H1 (cell line): ENCODE measurements around the gene AP1M2. TPM values are rescaled to one million over a fixed set of nuclear protein-coding genes. Genes with fewer than 3 reads are reported as not detected.

ENCODE experiments used
- CTCF ChIA-PET: fragments of 300-600 bp; sonication (Branson Sonifier 250); formaldehyde crosslinking; loops from one replicate; lab custom pipeline; 2021; ENCODE audit not compliant: partially characterized antibody; lab: Charles Lee
- POLR2A ChIA-PET: fragments of 300-600 bp; sonication (Branson Sonifier 250); formaldehyde crosslinking; loops from one replicate; lab custom pipeline; 2021; ENCODE audit warnings: inconsistent platforms; ENCODE audit not compliant: partially characterized antibody; lab: Charles Lee
- DNase-seq, 2 experiments: peaks; one replicate each; pipeline versions ENCODE4 v3.0.0 to v3.0.0-alpha.2; 2010 to 2022; ENCODE audit warnings: low spot score in 2 of 2, low read depth in 1 of 2, mixed read lengths in 1 of 2
- FAIRE-seq: peaks from 2 replicates; lab custom pipeline; 2011; peaks lifted over from hg19 to GRCh38; lab: Jason Lieb, UNC
- H2AFZ ChIP-seq: 2 replicates; pipeline ENCODE4 v1.8.1; 2012; ENCODE audit warnings: low read length, inconsistent platforms
- H2AK5ac ChIP-seq: 2 replicates; pipeline ENCODE4 v1.6.1; 2013; ENCODE audit warnings: low read depth, low read length
- H2BK120ac ChIP-seq: replicated peaks from 2 replicates; pipeline ENCODE3; 2013; ENCODE audit warnings: low read depth, low read length, inconsistent platforms
- H2BK12ac ChIP-seq: 2 replicates; pipeline ENCODE4 v1.6.1; 2013; ENCODE audit warnings: low read depth, low read length
- H2BK15ac ChIP-seq: 2 replicates; pipeline ENCODE4 v1.6.1; 2013; ENCODE audit warnings: low read length
- H2BK20ac ChIP-seq: 2 replicates; pipeline ENCODE4 v1.6.1; 2013; ENCODE audit warnings: low read length
- H2BK5ac ChIP-seq: 2 replicates; pipeline ENCODE4 v1.6.1; 2013; ENCODE audit warnings: low read depth, low read length
- H3K14ac ChIP-seq: 2 replicates; pipeline ENCODE4 v1.6.1; 2013; ENCODE audit warnings: inconsistent platforms; ENCODE audit not compliant: insufficient read length
- H3K18ac ChIP-seq: 2 replicates; pipeline ENCODE4 v1.6.1; 2013; ENCODE audit warnings: low read length; ENCODE audit errors: extremely low read depth
- H3K23ac ChIP-seq: 2 replicates; pipeline ENCODE4 v1.6.1; 2013; ENCODE audit warnings: inconsistent platforms; ENCODE audit not compliant: insufficient read length
- H3K23me2 ChIP-seq: 2 replicates; pipeline ENCODE4 v1.6.1; 2013; ENCODE audit warnings: low read depth, low read length
- H3K27ac ChIP-seq: 2 replicates; pipeline ENCODE4 v1.6.1; 2011; ENCODE audit warnings: low read depth, low read length, inconsistent platforms
- H3K27me3 ChIP-seq, 4 experiments: replicated peaks in 1 of 4; 1 replicate in 1 of 4; 2 replicates in 3 of 4; pipeline versions ENCODE4 v1.6.1 to v1.8.1; 2011 to 2013; ENCODE audit warnings: low read length in 3 of 4, mild to moderate bottlenecking in 3 of 4, inconsistent platforms in 2 of 4, mixed read lengths in 2 of 4, moderate library complexity in 1 of 4; ENCODE audit not compliant: control insufficient read depth in 3 of 4, insufficient read depth in 3 of 4; ENCODE audit errors: extremely low read depth in 1 of 4
- H3K36me3 ChIP-seq, 4 experiments: 2 replicates each; pipeline versions ENCODE4 v1.6.1 to v1.8.1; 2011 to 2013; ENCODE audit warnings: mild to moderate bottlenecking in 4 of 4, low read length in 3 of 4, moderate library complexity in 2 of 4, control low read depth in 1 of 4, inconsistent platforms in 1 of 4; ENCODE audit not compliant: insufficient read depth in 4 of 4, control insufficient read depth in 2 of 4
- H3K4ac ChIP-seq: replicated peaks from 2 replicates; pipeline ENCODE3; 2013; ENCODE audit warnings: low read length, low read depth, mixed read lengths, inconsistent platforms; ENCODE audit not compliant: insufficient read length
- H3K4me1 ChIP-seq, 4 experiments: replicated peaks in 1 of 4; 1 replicate in 1 of 4; 2 replicates in 3 of 4; pipeline versions ENCODE4 v1.6.1 to v1.8.1; 2011 to 2013; ENCODE audit warnings: low read length in 3 of 4, inconsistent platforms in 2 of 4, mixed read lengths in 1 of 4; ENCODE audit not compliant: insufficient read depth in 4 of 4, control insufficient read depth in 3 of 4
- H3K4me2 ChIP-seq, 2 experiments: 2 replicates each; pipeline versions ENCODE4 v1.6.1 to v1.8.1; 2011 to 2013; ENCODE audit warnings: low read depth in 2 of 2, low read length in 2 of 2, control low read depth in 1 of 2, inconsistent platforms in 1 of 2, mild to moderate bottlenecking in 1 of 2; ENCODE audit not compliant: insufficient read depth in 1 of 2
- H3K4me3 ChIP-seq, 4 experiments: fragments of 200-600, 300-600 bp in 1 of 4; sonication (generic), shearing (Covaris generic), sonication (Bioruptor Twin) in 1 of 4; 2 replicates each; pipeline versions ENCODE4 v1.5.1 to v1.8.1; 2011 to 2016; ENCODE audit warnings: low read length in 4 of 4, low read depth in 3 of 4, control low read depth in 2 of 4, inconsistent platforms in 2 of 4, mild to moderate bottlenecking in 2 of 4, mixed read lengths in 1 of 4, moderate library complexity in 1 of 4; ENCODE audit not compliant: insufficient read depth in 2 of 4; ENCODE audit errors: extremely low read depth in 1 of 4
- H3K56ac ChIP-seq: replicated peaks from 2 replicates; pipeline ENCODE3; 2013; ENCODE audit warnings: low read depth, mild to moderate bottlenecking, mixed read lengths, low read length, inconsistent platforms; ENCODE audit not compliant: insufficient read length
- H3K79me1 ChIP-seq: 2 replicates; pipeline ENCODE4 v1.6.1; 2013; ENCODE audit warnings: low read depth, low read length, control low read depth
- H3K79me2 ChIP-seq, 2 experiments: 2 replicates each; pipeline versions ENCODE4 v1.6.1 to v1.8.1; 2012 to 2013; ENCODE audit warnings: low read length in 2 of 2, mild to moderate bottlenecking in 2 of 2, inconsistent platforms in 1 of 2; ENCODE audit not compliant: insufficient read depth in 2 of 2, control insufficient read depth in 1 of 2
- H3K9ac ChIP-seq, 4 experiments: replicated peaks in 1 of 4; 1 replicate in 1 of 4; 2 replicates in 3 of 4; pipeline versions ENCODE4 v1.6.1 to v1.8.1; 2011 to 2013; ENCODE audit warnings: low read depth in 3 of 4, low read length in 3 of 4, control low read depth in 2 of 4, mild to moderate bottlenecking in 2 of 4, moderate library complexity in 2 of 4, inconsistent platforms in 1 of 4; ENCODE audit errors: extremely low read depth in 1 of 4
- H3K9me3 ChIP-seq, 2 experiments: 2 replicates each; pipeline versions ENCODE4 v1.6.1 to v1.8.1; 2012 to 2013; ENCODE audit warnings: mild to moderate bottlenecking in 2 of 2, moderate library complexity in 2 of 2, control low read depth in 1 of 2, inconsistent platforms in 1 of 2, low read depth in 1 of 2, low read length in 1 of 2, mixed read lengths in 1 of 2; ENCODE audit not compliant: insufficient read depth in 2 of 2
- H4K20me1 ChIP-seq, 2 experiments: replicated peaks in 1 of 2; 2 replicates each; pipeline versions ENCODE3 to v1.8.1; 2011 to 2013; ENCODE audit warnings: inconsistent platforms in 2 of 2, low read length in 2 of 2, mild to moderate bottlenecking in 1 of 2; ENCODE audit not compliant: insufficient read depth in 2 of 2, control insufficient read depth in 1 of 2
- H4K5ac ChIP-seq: 2 replicates; pipeline ENCODE4 v1.6.1; 2013; ENCODE audit warnings: low read length, low read depth, mixed read lengths, inconsistent platforms; ENCODE audit not compliant: insufficient read length
- H4K8ac ChIP-seq: 2 replicates; pipeline ENCODE4 v1.8.0; 2013; ENCODE audit warnings: mild to moderate bottlenecking, moderate library complexity, low read length, inconsistent platforms; ENCODE audit not compliant: insufficient read depth; ENCODE audit errors: extremely low read depth
- H4K91ac ChIP-seq: replicated peaks from 2 replicates; pipeline ENCODE3; 2013; ENCODE audit warnings: low read length, mixed read lengths, inconsistent platforms; ENCODE audit not compliant: insufficient read length
- BACH1 ChIP-seq: IDR thresholded peaks from 2 replicates; pipeline ENCODE4 v1.6.1; 2012; ENCODE audit warnings: low read length, improper control_type of control experiment
- BRCA1 ChIP-seq: IDR thresholded peaks from 2 replicates; pipeline ENCODE4 v1.6.1; 2012; ENCODE audit warnings: low read depth, low read length, improper control_type of control experiment
- FOSL1 ChIP-seq: IDR thresholded peaks from 2 replicates; pipeline ENCODE4 v1.6.1; 2011; ENCODE audit warnings: mild to moderate bottlenecking, low read depth, low read length, moderate library complexity; ENCODE audit not compliant: insufficient read depth
- GABPA ChIP-seq: IDR thresholded peaks from 2 replicates; pipeline ENCODE4 v1.6.1; 2011; ENCODE audit warnings: mild to moderate bottlenecking, low read length, moderate library complexity, borderline replicate concordance; ENCODE audit not compliant: insufficient read depth
- HDAC2 ChIP-seq, 2 experiments: fragments of 300-600 bp in 1 of 2; sonication (generic) in 1 of 2; IDR thresholded peaks; 2 replicates each; pipeline ENCODE4 v1.6.1; 2011 to 2012; ENCODE audit warnings: low read depth in 2 of 2, low read length in 2 of 2, mild to moderate bottlenecking in 2 of 2, moderate library complexity in 2 of 2, borderline replicate concordance in 1 of 2, inconsistent platforms in 1 of 2
- MAX ChIP-seq: IDR thresholded peaks from 2 replicates; pipeline ENCODE4 v1.6.1; 2012; ENCODE audit warnings: inconsistent platforms
- RAD21 ChIP-seq, 2 experiments: IDR thresholded peaks in 1 of 2; conservative IDR thresholded peaks in 1 of 2; 2 replicates each; pipeline ENCODE4 v1.6.1; 2011; ENCODE audit warnings: low read depth in 2 of 2, low read length in 2 of 2, improper control_type of control experiment in 1 of 2, inconsistent platforms in 1 of 2, mild to moderate bottlenecking in 1 of 2, moderate library complexity in 1 of 2
- RXRA ChIP-seq: IDR thresholded peaks from 2 replicates; pipeline ENCODE4 v1.6.1; 2011; ENCODE audit warnings: low read depth, mild to moderate bottlenecking, low read length, moderate library complexity; ENCODE audit not compliant: insufficient read depth
- SAP30 ChIP-seq: fragments of 300-600 bp; sonication (generic); IDR thresholded peaks from 2 replicates; pipeline ENCODE4 v1.7.1; 2012; ENCODE audit warnings: low read length, moderate library complexity, mild to moderate bottlenecking, inconsistent platforms; ENCODE audit not compliant: insufficient read depth, insufficient replicate concordance
- SIRT6 ChIP-seq: IDR thresholded peaks from one replicate; pipeline ENCODE4 v1.7.1; 2012; ENCODE audit warnings: low read length, inconsistent platforms
- SRF ChIP-seq: IDR thresholded peaks from 2 replicates; pipeline ENCODE4 v1.6.1; 2011; ENCODE audit warnings: mild to moderate bottlenecking, low read depth, low read length, moderate library complexity
- TAF7 ChIP-seq: optimal IDR thresholded peaks from 2 replicates; pipeline ENCODE3; 2011; ENCODE audit warnings: low read depth, mild to moderate bottlenecking, inconsistent platforms, low read length, moderate library complexity, borderline replicate concordance
- WGBS, 2 experiments: shearing (Covaris generic) in 1 of 2; methylation state at CpG; one replicate each; pipeline versions ENCODE4 v1.1.6 to v1.1.7; 2013 to 2015; ENCODE audit warnings: low lambda C conversion rate in 2 of 2, mixed read lengths in 2 of 2, inconsistent platforms in 1 of 2, low coverage in 1 of 2, missing lambda C conversion rate in 1 of 2; ENCODE audit not compliant: insufficient replicate concordance in 2 of 2, insufficient coverage in 1 of 2, insufficient read length in 1 of 2; ENCODE audit errors: extremely low coverage in 1 of 2, missing lambda C conversion rate in 1 of 2; 5-methylcytosine and 5-hydroxymethylcytosine counted together
- polyA plus RNA-seq, 7 experiments: library from polyadenylated mRNA; depleted of rRNA in 3 of 7; stranded (reverse) in 5 of 7; unstranded in 2 of 7; fragments of >200 nt in 5 of 7; fragments of 200-250 nt in 2 of 7; gene quantifications; 1 replicate in 5 of 7; 2 replicates in 1 of 7; 4 replicates in 1 of 7; pipeline versions ENCODE4 v1.2.1 to v1.2.3, GENCODE V29; 2011 to 2013; ENCODE audit warnings: missing spikeins in 2 of 7, mixed read lengths in 2 of 7
- total RNA-seq: library from RNA; stranded (reverse); fragmentation: NEBNext Ultra II Directional; extraction: Animal tissue kit (Norgen Biotek cat#: 25700); gene quantifications from 2 replicates; pipeline ENCODE4 v1.2.1, GENCODE V29; 2021

AP1M2 gene
- total and polyA plus RNA-seq, 2 of the 8 experiments (the other 6 are each of a cell fraction or from before 2014, with no cell fraction given): 140 to 161 TPM

- Histone ChIP-seq H3K4me1 (peaks cover 0 to 19% (median 9%) of the 10 kb centered on the region in 4 experiments; a peak in 6 of 7 replicates), H4K8ac (no peak overlapping the region), H2BK20ac (no peak overlapping the region), H3K4ac (no peak overlapping the region), H3K4me2 (peak overlapping the region; percentile 81 to 82), H3K79me1 (peaks cover 4% of the 10 kb centered on the region; the same call in 1 of the 2 replicates), H2AFZ (no peak overlapping the region), H3K9me3 (no peaks in the 10 kb centered on the region), H3K36me3 (peaks cover 0 to 8% (median 1%) of the 10 kb centered on the region in 4 experiments; a peak in 3 of 8 replicates), H3K79me2 (peaks cover 0 to 10% of the 10 kb centered on the region in 2 experiments; a peak in 2 of 4 replicates), H3K27me3 (peaks cover 0 to 10% (median 7%) of the 10 kb centered on the region in 4 experiments; a peak in 4 of 7 replicates), H2BK15ac (no peak overlapping the region), H3K23ac (no peak overlapping the region), H4K91ac (no peak overlapping the region), H4K20me1 (peaks cover 0 to 4% of the 10 kb centered on the region in 2 experiments), H2BK5ac (no peak overlapping the region), H2AK5ac (no peak overlapping the region), H2BK12ac (no peak overlapping the region), H3K4me3 (peak overlapping the region; percentile 54 to 69 (median 58); a peak in 7 of 8 replicates), H3K18ac (no peak overlapping the region), H4K5ac (no peak overlapping the region), H3K9ac (no peak overlapping the region), H3K56ac (no peak overlapping the region), H3K23me2 (peaks cover 18% of the 10 kb centered on the region), H3K14ac (no peak overlapping the region), H3K27ac (no peak overlapping the region), H2BK120ac (no peak overlapping the region)
- WGBS, 2 experiments: 43% methylated on average over 5 of the region's 5 CpGs; no CpG with 5 or more reads in 1 of the 2 experiments
- ChIA-PET POLR2A (interaction anchor here (1.0 to 3.0 kb wide), 13 partner anchors 11 to 134 kb away, joined by 3 to 14 read pairs (median 5); partner anchors contain the start of gene QTRT1), CTCF (interaction anchor here (0.7 to 2.5 kb wide), 14 partner anchors 9 to 261 kb away, joined by 3 to 11 read pairs (median 4); no protein-coding TSS in a partner anchor)
- FAIRE-seq (no peak), DNase-seq (no peak)
- TF ChIP-seq GABPA (no peak), HDAC2 (IDR thresholded peaks at IDR 0.05; ENCODE audit: borderline replicate concordance in 1 of 2, low read depth in 2 of 2, low read length in 2 of 2) (no peak), RAD21 (IDR thresholded peaks at IDR 0.05 in 1 of 2, conservative IDR thresholded peaks at IDR 0.05 in 1 of 2; ENCODE audit: low read depth in 2 of 2, low read length in 2 of 2) (no peak), TAF7 (no peak), FOSL1 (no peak), RXRA (no peak), BRCA1 (no peak), SAP30 (no peak), SIRT6 (no peak), SRF (no peak), BACH1 (no peak), MAX (no peak)
Observed at GRCh38 chr19:10567656-10568055, 19.5 kb downstream of the AP1M2 start.
